Measurements from ENCODE around the gene MMP10. TPM values are rescaled to one million over a fixed set of nuclear protein-coding genes. Genes with fewer than 3 reads are reported as not detected.

Gene MMP10
- total and polyA plus RNA-seq, 2 of the 8 experiments (the other 6 are each of a cell fraction or from before 2014, with no cell fraction given): 0.03 to 0.17 TPM

DNA sequence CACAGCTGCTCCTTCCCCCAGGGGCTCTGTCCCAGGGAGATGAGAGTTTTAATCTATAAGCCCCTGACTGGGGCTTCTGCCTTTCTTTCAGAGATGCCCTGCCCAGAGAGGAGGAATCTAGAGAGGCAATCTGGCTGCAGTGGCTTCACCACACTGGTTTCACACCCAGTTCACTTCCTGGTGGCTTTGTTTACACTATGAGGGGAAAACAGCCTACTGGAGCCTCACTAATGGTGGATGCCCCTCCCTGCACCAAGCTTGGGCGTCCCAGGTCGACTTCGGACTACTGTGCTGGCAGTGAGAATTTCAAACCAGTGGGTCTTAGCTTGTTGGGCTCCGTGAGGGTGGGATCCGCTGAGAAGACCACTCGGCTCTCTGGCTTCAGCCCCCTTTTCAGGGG, 39.1 kb upstream of the MMP10 start:
- FAIRE-seq (no peak), DNase-seq (ENCODE audit: low read depth in 1 of 2, low spot score in 2 of 2) (no peak)
- Histone ChIP-seq H3K4me3 (ENCODE audit: extremely low read depth in 1 of 4, insufficient read depth in 2 of 4, low read depth in 3 of 4, low read length in 4 of 4) (no peak overlapping the region), H3K9me3 (ENCODE audit: insufficient read depth in 2 of 2, low read depth in 1 of 2, low read length in 1 of 2) (0 out of 4 replicates have a peak, but pooled peaks cover 0 to 4% of the 10 kb centered on the region in 2 experiments), H3K56ac (replicated peaks; ENCODE audit: insufficient read length, low read depth, low read length) (no peak overlapping the region), H3K23ac (ENCODE audit: insufficient read length) (no peak overlapping the region), H2BK12ac (ENCODE audit: low read depth, low read length) (no peak overlapping the region), H3K27ac (ENCODE audit: low read depth, low read length) (no peak overlapping the region), H4K91ac (replicated peaks; ENCODE audit: insufficient read length, low read length) (no peak overlapping the region), H3K4me2 (ENCODE audit: insufficient read depth in 1 of 2, low read depth in 2 of 2, low read length in 2 of 2) (no peak overlapping the region), H2AK5ac (ENCODE audit: low read depth, low read length) (no peak overlapping the region), H3K27me3 (replicated peaks in 1 of 4; ENCODE audit: control insufficient read depth in 3 of 4, extremely low read depth in 1 of 4, insufficient read depth in 3 of 4, low read length in 3 of 4) (no peaks in the 10 kb centered on the region), H3K79me1 (ENCODE audit: low read depth, low read length) (no peaks in the 10 kb centered on the region), H2AFZ (ENCODE audit: low read length) (no peak overlapping the region), H2BK5ac (ENCODE audit: low read depth, low read length) (no peak overlapping the region), H2BK20ac (ENCODE audit: low read length) (no peak overlapping the region), H3K18ac (ENCODE audit: extremely low read depth, low read length) (no peak overlapping the region), H3K14ac (ENCODE audit: insufficient read length) (no peak overlapping the region), H3K4me1 (replicated peaks in 1 of 4; ENCODE audit: control insufficient read depth in 3 of 4, insufficient read depth in 4 of 4, low read length in 3 of 4) (no peaks in the 10 kb centered on the region), H3K23me2 (ENCODE audit: low read depth, low read length) (no peaks in the 10 kb centered on the region), H2BK120ac (replicated peaks; ENCODE audit: low read depth, low read length) (no peak overlapping the region), H3K36me3 (ENCODE audit: control insufficient read depth in 2 of 4, insufficient read depth in 4 of 4, low read length in 3 of 4) (no peaks in the 10 kb centered on the region), H3K79me2 (ENCODE audit: control insufficient read depth in 1 of 2, insufficient read depth in 2 of 2, low read length in 2 of 2) (no peaks in the 10 kb centered on the region), H4K5ac (ENCODE audit: insufficient read length, low read depth, low read length) (no peak overlapping the region), H3K9ac (replicated peaks in 1 of 4; ENCODE audit: extremely low read depth in 1 of 4, low read depth in 3 of 4, low read length in 3 of 4) (no peak overlapping the region), H2BK15ac (ENCODE audit: low read length) (no peak overlapping the region), H4K20me1 (replicated peaks in 1 of 2; ENCODE audit: control insufficient read depth in 1 of 2, insufficient read depth in 2 of 2, low read length in 2 of 2) (no peaks in the 10 kb centered on the region), H4K8ac (ENCODE audit: extremely low read depth, insufficient read depth, low read length) (no peak overlapping the region), H3K4ac (replicated peaks; ENCODE audit: insufficient read length, low read depth, low read length) (no peak overlapping the region)
- WGBS, 2 experiments (ENCODE audit: extremely low coverage in 1 of 2, insufficient coverage in 1 of 2, insufficient read length in 1 of 2, insufficient replicate concordance in 2 of 2, low coverage in 1 of 2, low lambda C conversion rate in 2 of 2, missing lambda C conversion rate in 1 of 2): 83% methylated on average over 6 of the region's 6 CpGs; no CpG with 5 or more reads in 1 of the 2 experiments
- ChIA-PET POLR2A (ENCODE audit: partially characterized antibody) (no interaction called here), CTCF (ENCODE audit: partially characterized antibody) (interaction anchor here (1.3 to 2.9 kb wide), 4 partner anchors 12 to 216 kb away, joined by 3 to 12 read pairs (median 6); no protein-coding TSS in a partner anchor)
- TF ChIP-seq JUN (IDR thresholded peaks at IDR 0.05; ENCODE audit: low read depth, low read length) (no peak), CEBPB (IDR thresholded peaks at IDR 0.05; ENCODE audit: low read depth, low read length) (no peak), SAP30 (IDR thresholded peaks at IDR 0.05; ENCODE audit: insufficient read depth, insufficient replicate concordance, low read length) (no peak), CBX8 (IDR thresholded peaks at IDR 0.05; ENCODE audit: borderline replicate concordance, low read depth, low read length) (no peak), GTF2F1 (IDR thresholded peaks at IDR 0.05; ENCODE audit: borderline replicate concordance, low read depth, low read length) (no peak), TCF12 (IDR thresholded peaks at IDR 0.05; ENCODE audit: low read depth, low read length) (no peak), POU5F1 (IDR thresholded peaks at IDR 0.05; ENCODE audit: low read depth, low read length) (no peak), KDM4A (IDR thresholded peaks at IDR 0.05; ENCODE audit: low read depth, low read length, severe bottlenecking) (no peak), MAFK (IDR thresholded peaks at IDR 0.05; ENCODE audit: low read depth, low read length) (no peak), SUZ12 (IDR thresholded peaks at IDR 0.05; ENCODE audit: low read length) (no peak), CTBP2 (IDR thresholded peaks at IDR 0.05; ENCODE audit: borderline replicate concordance, insufficient read depth, insufficient read length, low read length) (no peak), NRF1 (IDR thresholded peaks at IDR 0.05; ENCODE audit: low read depth, low read length) (no peak), BACH1 (IDR thresholded peaks at IDR 0.05; ENCODE audit: low read length) (no peak)
- TF ChIP-seq, protein P1, sequence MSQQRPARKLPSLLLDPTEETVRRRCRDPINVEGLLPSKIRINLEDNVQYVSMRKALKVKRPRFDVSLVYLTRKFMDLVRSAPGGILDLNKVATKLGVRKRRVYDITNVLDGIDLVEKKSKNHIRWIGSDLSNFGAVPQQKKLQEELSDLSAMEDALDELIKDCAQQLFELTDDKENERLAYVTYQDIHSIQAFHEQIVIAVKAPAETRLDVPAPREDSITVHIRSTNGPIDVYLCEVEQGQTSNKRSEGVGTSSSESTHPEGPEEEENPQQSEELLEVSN (IDR thresholded peaks at IDR 0.05): no peak
